ENCODE measurements around the gene PBX3. TPM values are rescaled to one million over a fixed set of nuclear protein-coding genes. Genes with fewer than 3 reads are reported as not detected.

The PBX3 gene
- total RNA-seq, 6 experiments from 2014 or later, result 13.0 to 20.2 (median 15.0) TPM

GRCh38 chr9:125971050-125971449 lies 223.9 kb downstream of the PBX3 start:
- Histone ChIP-seq H3K36me3 (peaks cover 0 to 4% (median 0%) of the 10 kb centered on the region in 4 donors), H3K4me1 (no peaks in the 10 kb centered on the region), H3K27ac (no peak overlapping the region), H3K27me3 (no peaks in the 10 kb centered on the region), H3K4me3 (no peak overlapping the region), H3K9me3 (no peaks in the 10 kb centered on the region)
- TF ChIP-seq POLR2A (IDR thresholded peaks at IDR 0.05) (no peak), CTCF (IDR thresholded peaks at IDR 0.05) (no peak)
- intact Hi-C loops (cut with DNase I), result no loop called here
- ATAC-seq, result no peak
- DNase-seq, result no peak
- WGBS (ENCODE audit: insufficient coverage, low coverage, low lambda C conversion rate, missing lambda C conversion rate), result 88% methylated on average over 2 of the region's 3 CpGs

DNA sequence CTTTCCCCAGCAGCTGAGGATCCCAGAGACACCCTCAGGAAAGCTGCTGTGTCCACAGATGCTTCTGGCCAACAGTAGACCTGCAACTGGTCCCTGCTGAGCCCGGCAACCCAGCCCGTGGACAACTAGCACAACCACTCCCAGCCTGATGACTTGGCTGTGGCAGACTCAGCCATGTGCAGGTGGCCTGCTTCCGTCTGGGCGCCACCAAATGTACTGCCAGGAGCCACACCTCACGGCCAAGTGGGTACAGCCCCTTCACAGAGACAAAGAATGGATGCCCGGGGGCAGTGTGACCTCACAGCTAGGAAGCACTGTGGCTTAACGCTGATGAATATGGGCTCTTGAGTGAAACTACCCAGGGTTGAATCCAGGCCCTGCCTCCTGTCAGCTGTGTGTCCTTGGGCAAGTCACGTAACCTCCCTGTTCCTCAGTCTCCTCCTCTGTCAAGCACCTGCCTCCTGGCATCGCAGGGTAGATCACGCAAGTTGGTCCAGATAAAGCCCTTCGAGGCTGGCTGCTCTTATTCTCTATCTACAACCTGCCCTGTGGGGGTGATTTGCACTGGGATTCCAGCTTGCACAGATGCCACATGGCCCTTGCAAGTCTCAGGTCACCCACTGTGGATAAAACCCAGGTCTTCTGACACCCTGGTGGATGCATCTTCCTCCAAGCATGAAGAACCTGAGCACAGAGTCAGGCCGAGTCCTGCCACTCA lies 225.0 kb downstream of the PBX3 start:
- ATAC-seq (peak in 1 of 4 donors; percentile 19), DNase-seq (no peak)
- Histone ChIP-seq H3K9me3 (no peaks in the 10 kb centered on the region), H3K4me1 (no peaks in the 10 kb centered on the region), H3K36me3 (no peaks in the 10 kb centered on the region), H3K4me3 (no peak overlapping the region), H3K27ac (no peak overlapping the region), H3K27me3 (no peaks in the 10 kb centered on the region)
- TF ChIP-seq CTCF (IDR thresholded peaks at IDR 0.05), result no peak
- no peak for TF ChIP-seq POLR2A (IDR thresholded peaks at IDR 0.05)
- intact Hi-C loops (cut with DNase I), result no loop called here
- no CpG with 5 or more reads among the region's 12 CpGs for WGBS (ENCODE audit: insufficient coverage, low coverage, low lambda C conversion rate, missing lambda C conversion rate)

DNA sequence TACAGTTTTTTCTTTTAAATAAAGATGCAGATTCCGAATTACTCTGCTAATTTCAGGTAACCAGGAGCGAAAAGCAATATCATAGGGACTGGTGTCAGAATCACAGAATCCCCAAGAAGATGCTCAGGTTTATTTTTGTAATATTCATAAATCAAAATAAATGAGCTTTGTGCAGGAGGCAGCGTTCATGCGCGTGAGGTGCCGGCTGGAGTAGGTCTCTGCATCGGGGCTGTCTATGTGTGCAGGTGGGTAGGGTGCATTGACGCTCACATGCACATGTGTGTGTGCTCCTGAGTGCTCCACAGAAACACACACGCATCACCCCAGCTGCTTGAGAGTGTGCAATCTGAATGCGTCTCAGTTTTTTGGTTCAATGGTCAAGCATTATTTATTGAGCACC lies 226.4 kb downstream of the PBX3 start:
- Histone ChIP-seq H3K4me1 (no peaks in the 10 kb centered on the region), H3K9me3 (no peaks in the 10 kb centered on the region), H3K36me3 (no peaks in the 10 kb centered on the region), H3K27me3 (no peaks in the 10 kb centered on the region), H3K27ac (no peak overlapping the region), H3K4me3 (no peak overlapping the region)
- ATAC-seq (no peak), DNase-seq (no peak)
- WGBS (ENCODE audit: insufficient coverage, low coverage, low lambda C conversion rate, missing lambda C conversion rate), result 97% methylated on average over 7 of the region's 10 CpGs
- TF ChIP-seq POLR2A (IDR thresholded peaks at IDR 0.05) (no peak), CTCF (IDR thresholded peaks at IDR 0.05) (no peak)
- intact Hi-C loops (cut with DNase I), result no loop called here

- DNase-seq, result no peak
- intact Hi-C loops (cut with DNase I), result no loop called here
- Histone ChIP-seq H3K9me3 (peaks cover 0 to 4% (median 0%) of the 10 kb centered on the region in 4 donors), H3K4me1 (no peaks in the 10 kb centered on the region), H3K36me3 (no peaks in the 10 kb centered on the region), H3K4me3 (no peak overlapping the region), H3K27ac (no peak overlapping the region), H3K27me3 (no peaks in the 10 kb centered on the region)
- no peak for ATAC-seq
- WGBS (ENCODE audit: insufficient coverage, low coverage, low lambda C conversion rate, missing lambda C conversion rate), result 75% methylated on average over 1 of the region's 4 CpGs
- no peak for TF ChIP-seq CTCF (IDR thresholded peaks at IDR 0.05)
- no peak for TF ChIP-seq POLR2A (IDR thresholded peaks at IDR 0.05)
These were observed 227.5 kb downstream of the PBX3 start for GRCh38 chr9:125974705-125975104.
